ENCODE results near the gene UBTD2.

DNA sequence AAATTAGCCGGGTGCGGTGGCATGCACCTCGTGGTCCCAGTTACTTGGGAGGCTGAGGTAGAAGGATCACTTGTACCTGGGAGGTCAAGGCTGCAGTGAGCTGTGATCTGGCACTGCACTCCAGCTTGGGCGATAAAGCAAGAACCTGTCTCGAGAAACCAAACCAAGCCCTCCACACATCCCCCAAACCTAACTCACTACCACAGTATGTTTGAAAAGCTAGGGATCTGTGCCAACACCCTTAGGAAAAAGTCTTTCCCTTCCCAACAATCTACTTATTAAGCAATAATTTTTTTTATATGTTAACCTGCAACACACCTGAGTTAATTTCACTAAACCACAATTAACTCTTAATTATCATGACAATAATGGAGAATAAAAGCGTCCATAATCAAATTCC, 2.2 kb downstream of the UBTD2 start:
- TF ChIP-seq, protein P1, sequence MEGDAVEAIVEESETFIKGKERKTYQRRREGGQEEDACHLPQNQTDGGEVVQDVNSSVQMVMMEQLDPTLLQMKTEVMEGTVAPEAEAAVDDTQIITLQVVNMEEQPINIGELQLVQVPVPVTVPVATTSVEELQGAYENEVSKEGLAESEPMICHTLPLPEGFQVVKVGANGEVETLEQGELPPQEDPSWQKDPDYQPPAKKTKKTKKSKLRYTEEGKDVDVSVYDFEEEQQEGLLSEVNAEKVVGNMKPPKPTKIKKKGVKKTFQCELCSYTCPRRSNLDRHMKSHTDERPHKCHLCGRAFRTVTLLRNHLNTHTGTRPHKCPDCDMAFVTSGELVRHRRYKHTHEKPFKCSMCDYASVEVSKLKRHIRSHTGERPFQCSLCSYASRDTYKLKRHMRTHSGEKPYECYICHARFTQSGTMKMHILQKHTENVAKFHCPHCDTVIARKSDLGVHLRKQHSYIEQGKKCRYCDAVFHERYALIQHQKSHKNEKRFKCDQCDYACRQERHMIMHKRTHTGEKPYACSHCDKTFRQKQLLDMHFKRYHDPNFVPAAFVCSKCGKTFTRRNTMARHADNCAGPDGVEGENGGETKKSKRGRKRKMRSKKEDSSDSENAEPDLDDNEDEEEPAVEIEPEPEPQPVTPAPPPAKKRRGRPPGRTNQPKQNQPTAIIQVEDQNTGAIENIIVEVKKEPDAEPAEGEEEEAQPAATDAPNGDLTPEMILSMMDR (IDR thresholded peaks at IDR 0.05; ENCODE audit: low read length) = no peak
- TF ChIP-seq EZH2 (optimal IDR thresholded peaks at IDR 0.05; ENCODE audit: low read depth, low read length) (no peak), EZH2phosphoT487 (IDR thresholded peaks at IDR 0.05; ENCODE audit: low read length) (no peak)

Data from MM.1S (cell line).